Panc1 (cell line): ENCODE measurements around the gene ZNF780B. TPM values are rescaled to one million over a fixed set of nuclear protein-coding genes. Genes with fewer than 3 reads are reported as not detected.

Source experiments
- ATAC-seq: fragments of 200-7000 bp; cut with Tn5 transposase; 2 replicates; pipeline ENCODE4 v1.9.1; 2020; ENCODE audit warnings: mild to moderate bottlenecking, moderate library complexity
- BruUV-seq: library from RNA; stranded (reverse); fragments of 400-500 nt; replicated peaks from 2 replicates; lab custom pipeline; 2021; lab: Mats Ljungman, UMichigan
- CTCF ChIA-PET: fragments of 300-600 bp; sonication (Branson Sonifier 250); formaldehyde crosslinking; loops from one replicate; lab custom pipeline; 2022; ENCODE audit warnings: antibody characterized with exemption; lab: Charles Lee
- POLR2A ChIA-PET: fragments of 300-600 bp; sonication (Branson Sonifier 250); formaldehyde crosslinking; loops from one replicate; lab custom pipeline; 2022; ENCODE audit warnings: antibody characterized with exemption; lab: Charles Lee
- DNase-seq: peaks from one replicate; pipeline ENCODE4 v3.0.0-alpha.2; 2010; ENCODE audit warnings: low read depth, low spot score
- H3K27ac ChIP-seq: 2 replicates; pipeline ENCODE4 v1.5.1; 2011; ENCODE audit warnings: mild to moderate bottlenecking, low read length, inconsistent platforms
- H3K27me3 ChIP-seq: fragments of 200-500 bp; sonication (Bioruptor generic); 2 replicates; pipeline ENCODE4 v1.6.0; 2014; ENCODE audit warnings: low read length, inconsistent platforms; ENCODE audit not compliant: control insufficient read depth, insufficient read depth
- H3K36me3 ChIP-seq: fragments of 200-500 bp; sonication (Bioruptor generic); 2 replicates; pipeline ENCODE4 v1.5.1; 2014; ENCODE audit warnings: inconsistent platforms, mild to moderate bottlenecking, low read length, moderate library complexity; ENCODE audit not compliant: control insufficient read depth, insufficient read depth
- H3K4me1 ChIP-seq: 2 replicates; pipeline ENCODE4 v1.5.1; 2011; ENCODE audit warnings: inconsistent platforms, mild to moderate bottlenecking, low read length, moderate library complexity; ENCODE audit not compliant: control insufficient read depth, insufficient read depth
- H3K4me3 ChIP-seq, 2 experiments: 2 replicates each; pipeline ENCODE4 v1.5.1; 2011 to 2012; ENCODE audit warnings: low read depth in 2 of 2, low read length in 2 of 2, mild to moderate bottlenecking in 2 of 2, inconsistent platforms in 1 of 2, moderate library complexity in 1 of 2
- H3K9me3 ChIP-seq: fragments of 200-500 bp; sonication (Bioruptor generic); 2 replicates; pipeline ENCODE4 v1.5.1; 2014; ENCODE audit warnings: low read depth, mild to moderate bottlenecking, inconsistent platforms, low read length, moderate library complexity; ENCODE audit not compliant: control insufficient read depth, insufficient read depth
- POLR2AphosphoS5 ChIP-seq: IDR thresholded peaks from 2 replicates; pipeline ENCODE4 v1.6.1; 2012; ENCODE audit warnings: mild to moderate bottlenecking, low read depth, low read length, moderate library complexity
- SIN3A ChIP-seq: IDR thresholded peaks from 2 replicates; pipeline ENCODE4 v1.6.1; 2012; ENCODE audit warnings: low read depth, mild to moderate bottlenecking, low read length, moderate library complexity, borderline replicate concordance; ENCODE audit not compliant: insufficient read depth
- TCF7L2 ChIP-seq: IDR thresholded peaks from 2 replicates; pipeline ENCODE4 v1.6.1; 2011; ENCODE audit warnings: mild to moderate bottlenecking, low read depth, low read length, inconsistent platforms
- in situ Hi-C: cut with HindIII; loops from 2 replicates; pipeline ENCODE4 v1.10.0; 2016; ENCODE audit warnings: low sequenced_read_pairs, low pct_unique_long_range_greater_than_20kb
- intact Hi-C: fragments of 100-400 bp; cut with micrococcal nuclease; formaldehyde crosslinking; loops from one replicate; pipeline ENCODE4 v1.10.0; 2022; ENCODE audit not compliant: unreplicated experiment
- total RNA-seq: library from RNA; stranded (reverse); gene quantifications from one replicate; pipeline ENCODE4 v1.2.1, GENCODE V29; 2021; ENCODE audit not compliant: unreplicated experiment
- TF ChIP-seq, protein P1 (sequence below), 2 experiments: IDR thresholded peaks; 2 replicates each; pipeline ENCODE4 v1.6.1; 2011 to 2012; ENCODE audit warnings: low read depth in 2 of 2, control low read depth in 1 of 2, low read length in 1 of 2, mild to moderate bottlenecking in 1 of 2, moderate library complexity in 1 of 2; ENCODE audit not compliant: insufficient read depth in 1 of 2
- TF ChIP-seq, protein P2 (sequence below): fragments of 450-650 bp; IDR thresholded peaks from 2 replicates; pipeline ENCODE4 v1.5.1; 2017; ENCODE audit warnings: mild to moderate bottlenecking

The ZNF780B gene
- total RNA-seq, 1 experiment from 2014 or later, result 237 TPM

DNA sequence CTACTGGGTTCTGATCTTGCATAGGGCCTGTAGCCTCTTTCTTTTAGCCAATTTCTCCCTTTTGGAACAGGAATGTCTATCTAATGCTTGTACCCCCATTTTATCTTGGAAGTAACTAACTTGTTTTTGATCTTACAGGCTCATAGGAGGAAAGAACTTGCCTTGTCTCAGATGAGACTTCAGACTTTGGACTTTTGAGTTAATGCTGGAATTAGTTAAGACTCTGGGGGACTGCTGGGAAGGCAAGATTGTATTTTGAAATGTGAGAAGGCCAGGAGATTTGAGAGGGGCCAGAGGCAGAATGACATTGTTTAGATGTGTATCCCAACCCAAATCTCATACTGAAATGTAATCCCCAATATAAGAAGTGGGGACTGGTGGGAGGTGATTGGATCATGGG, 61.7 kb downstream of the ZNF780B start:
- in situ Hi-C loops, result no loop called here
- Histone ChIP-seq H3K4me3 (no peak overlapping the region), H3K27me3 (no peaks in the 10 kb centered on the region), H3K36me3 (no peaks in the 10 kb centered on the region), H3K27ac (no peak overlapping the region), H3K9me3 (peaks cover 28% of the 10 kb centered on the region), H3K4me1 (peaks cover 19% of the 10 kb centered on the region)
- ChIA-PET CTCF (no interaction called here), POLR2A (interaction anchor here (1.8 kb wide), 1 partner anchor 24 kb away, joined by 7 read pairs; the partner anchor contains the start of gene PSMC4)
- ATAC-seq (no peak), DNase-seq (no peak)
- BruUV-seq, result no TSS peak
- intact Hi-C loops, result no loop called here
- TF ChIP-seq, protein P1, sequence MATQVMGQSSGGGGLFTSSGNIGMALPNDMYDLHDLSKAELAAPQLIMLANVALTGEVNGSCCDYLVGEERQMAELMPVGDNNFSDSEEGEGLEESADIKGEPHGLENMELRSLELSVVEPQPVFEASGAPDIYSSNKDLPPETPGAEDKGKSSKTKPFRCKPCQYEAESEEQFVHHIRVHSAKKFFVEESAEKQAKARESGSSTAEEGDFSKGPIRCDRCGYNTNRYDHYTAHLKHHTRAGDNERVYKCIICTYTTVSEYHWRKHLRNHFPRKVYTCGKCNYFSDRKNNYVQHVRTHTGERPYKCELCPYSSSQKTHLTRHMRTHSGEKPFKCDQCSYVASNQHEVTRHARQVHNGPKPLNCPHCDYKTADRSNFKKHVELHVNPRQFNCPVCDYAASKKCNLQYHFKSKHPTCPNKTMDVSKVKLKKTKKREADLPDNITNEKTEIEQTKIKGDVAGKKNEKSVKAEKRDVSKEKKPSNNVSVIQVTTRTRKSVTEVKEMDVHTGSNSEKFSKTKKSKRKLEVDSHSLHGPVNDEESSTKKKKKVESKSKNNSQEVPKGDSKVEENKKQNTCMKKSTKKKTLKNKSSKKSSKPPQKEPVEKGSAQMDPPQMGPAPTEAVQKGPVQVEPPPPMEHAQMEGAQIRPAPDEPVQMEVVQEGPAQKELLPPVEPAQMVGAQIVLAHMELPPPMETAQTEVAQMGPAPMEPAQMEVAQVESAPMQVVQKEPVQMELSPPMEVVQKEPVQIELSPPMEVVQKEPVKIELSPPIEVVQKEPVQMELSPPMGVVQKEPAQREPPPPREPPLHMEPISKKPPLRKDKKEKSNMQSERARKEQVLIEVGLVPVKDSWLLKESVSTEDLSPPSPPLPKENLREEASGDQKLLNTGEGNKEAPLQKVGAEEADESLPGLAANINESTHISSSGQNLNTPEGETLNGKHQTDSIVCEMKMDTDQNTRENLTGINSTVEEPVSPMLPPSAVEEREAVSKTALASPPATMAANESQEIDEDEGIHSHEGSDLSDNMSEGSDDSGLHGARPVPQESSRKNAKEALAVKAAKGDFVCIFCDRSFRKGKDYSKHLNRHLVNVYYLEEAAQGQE (IDR thresholded peaks at IDR 0.05; ENCODE audit: insufficient read depth in 1 of 2, low read depth in 2 of 2, low read length in 1 of 2), result no peak
- TF ChIP-seq, protein P2, sequence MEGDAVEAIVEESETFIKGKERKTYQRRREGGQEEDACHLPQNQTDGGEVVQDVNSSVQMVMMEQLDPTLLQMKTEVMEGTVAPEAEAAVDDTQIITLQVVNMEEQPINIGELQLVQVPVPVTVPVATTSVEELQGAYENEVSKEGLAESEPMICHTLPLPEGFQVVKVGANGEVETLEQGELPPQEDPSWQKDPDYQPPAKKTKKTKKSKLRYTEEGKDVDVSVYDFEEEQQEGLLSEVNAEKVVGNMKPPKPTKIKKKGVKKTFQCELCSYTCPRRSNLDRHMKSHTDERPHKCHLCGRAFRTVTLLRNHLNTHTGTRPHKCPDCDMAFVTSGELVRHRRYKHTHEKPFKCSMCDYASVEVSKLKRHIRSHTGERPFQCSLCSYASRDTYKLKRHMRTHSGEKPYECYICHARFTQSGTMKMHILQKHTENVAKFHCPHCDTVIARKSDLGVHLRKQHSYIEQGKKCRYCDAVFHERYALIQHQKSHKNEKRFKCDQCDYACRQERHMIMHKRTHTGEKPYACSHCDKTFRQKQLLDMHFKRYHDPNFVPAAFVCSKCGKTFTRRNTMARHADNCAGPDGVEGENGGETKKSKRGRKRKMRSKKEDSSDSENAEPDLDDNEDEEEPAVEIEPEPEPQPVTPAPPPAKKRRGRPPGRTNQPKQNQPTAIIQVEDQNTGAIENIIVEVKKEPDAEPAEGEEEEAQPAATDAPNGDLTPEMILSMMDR, result no peak
- no peak for TF ChIP-seq POLR2AphosphoS5
- TF ChIP-seq SIN3A, result no peak
- no peak for TF ChIP-seq TCF7L2

DNA sequence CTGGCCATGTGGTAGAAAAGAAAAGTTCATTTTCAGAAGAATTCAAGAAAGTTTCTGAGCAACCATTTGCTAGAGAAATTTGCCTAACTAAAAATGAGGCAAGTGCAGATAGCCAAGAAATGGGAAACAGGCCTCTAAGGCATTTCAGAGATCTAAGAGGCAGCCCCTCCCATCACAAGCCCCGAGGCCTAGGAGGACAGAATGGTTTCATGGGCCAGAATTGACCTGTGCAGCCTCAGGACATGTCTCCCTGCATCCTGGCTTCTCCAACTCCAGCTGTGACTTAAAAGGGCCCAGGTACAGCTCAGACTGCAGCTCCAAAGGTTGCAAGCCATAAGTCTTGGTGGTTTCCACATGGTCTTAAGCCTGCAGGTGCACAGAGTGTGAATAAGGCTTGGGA, 62.4 kb downstream of the ZNF780B start:
- ChIA-PET CTCF (no interaction called here), POLR2A (interaction anchor here (0.5 to 1.8 kb wide), 5 partner anchors 23 to 570 kb away, joined by 3 to 7 read pairs (median 3); partner anchors contain the start of gene PSMC4)
- H3K36me3 ChIP-seq, result no peaks in the 10 kb centered on the region
- no peak for TF ChIP-seq SIN3A
- TF ChIP-seq, protein P1 (IDR thresholded peaks at IDR 0.05; ENCODE audit: insufficient read depth in 1 of 2, low read depth in 2 of 2, low read length in 1 of 2), result no peak
- TF ChIP-seq POLR2AphosphoS5, result no peak
- TF ChIP-seq, protein P2, result no peak
- no peak for TF ChIP-seq TCF7L2
- H3K9me3 ChIP-seq, result peaks cover 35% of the 10 kb centered on the region
- in situ Hi-C loops, result no loop called here
- peaks cover 19% of the 10 kb centered on the region for H3K4me1 ChIP-seq
- H3K27ac ChIP-seq, result no peak overlapping the region
- no peaks in the 10 kb centered on the region for H3K27me3 ChIP-seq
- no peak for ATAC-seq
- intact Hi-C loops, result no loop called here
- H3K4me3 ChIP-seq, result no peak overlapping the region
- BruUV-seq, result no TSS peak
- no peak for DNase-seq
